Fibroblast of peridontal ligament (primary cell): ENCODE data around the gene GMPPA.

Experiments
- DNase-seq: peaks from one replicate; pipeline ENCODE4 v3.0.0-alpha.2; 2010; ENCODE audit errors: extremely low read depth

The GMPPA gene

DNA sequence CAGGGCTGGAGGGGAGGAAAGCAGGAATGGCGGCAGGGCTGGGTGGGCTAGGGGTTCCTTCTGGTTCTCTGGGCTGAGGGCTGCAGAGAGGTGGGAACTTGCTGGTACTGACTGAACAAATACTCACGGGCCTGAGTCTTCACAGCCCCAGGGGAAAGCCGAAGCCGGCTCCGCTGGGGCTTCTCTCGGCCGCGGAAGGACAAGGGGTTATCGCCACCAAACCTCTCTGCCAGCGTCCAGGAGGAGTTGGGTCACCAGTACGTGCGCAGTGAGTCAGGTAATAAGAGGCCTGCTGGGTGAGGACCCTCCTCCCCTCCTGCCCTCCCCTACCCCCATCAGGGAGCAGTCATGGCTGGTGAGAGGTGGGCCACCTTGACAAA, 13.5 kb upstream of the GMPPA start:
- no peak for DNase-seq

- DNase-seq, result no peak
Observed at GRCh38 chr2:219486380-219486959, 12.2 kb upstream of the GMPPA start.

DNA sequence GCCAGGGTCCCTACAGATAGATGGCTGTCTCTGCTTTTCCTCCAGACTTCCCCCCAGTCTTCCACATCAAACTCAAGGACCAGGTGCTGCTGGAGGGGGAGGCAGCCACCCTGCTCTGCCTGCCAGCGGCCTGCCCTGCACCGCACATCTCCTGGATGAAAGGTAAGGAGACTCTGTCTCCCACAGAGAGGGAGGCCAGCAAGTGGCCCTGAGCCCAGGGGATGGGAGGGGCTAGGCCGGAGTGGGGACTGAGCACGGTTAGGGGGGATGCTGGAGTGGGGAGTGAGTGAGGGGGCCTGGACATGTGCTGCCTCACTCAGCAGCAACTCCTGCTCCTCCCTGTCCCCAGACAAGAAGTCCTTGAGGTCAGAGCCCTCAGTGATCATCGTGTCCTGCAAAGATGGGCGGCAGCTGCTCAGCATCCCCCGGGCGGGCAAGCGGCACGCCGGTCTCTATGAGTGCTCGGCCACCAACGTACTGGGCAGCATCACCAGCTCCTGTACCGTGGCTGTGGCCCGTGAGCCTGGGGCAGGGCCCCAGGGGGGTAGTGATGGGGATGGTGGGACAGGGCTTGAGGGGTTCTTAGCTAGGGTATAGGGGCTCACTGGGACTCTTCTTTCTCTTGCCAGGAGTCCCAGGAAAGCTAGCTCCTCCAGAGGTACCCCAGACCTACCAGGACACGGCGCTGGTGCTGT, 10.4 kb upstream of the GMPPA start:
- DNase-seq, result no peak

DNA sequence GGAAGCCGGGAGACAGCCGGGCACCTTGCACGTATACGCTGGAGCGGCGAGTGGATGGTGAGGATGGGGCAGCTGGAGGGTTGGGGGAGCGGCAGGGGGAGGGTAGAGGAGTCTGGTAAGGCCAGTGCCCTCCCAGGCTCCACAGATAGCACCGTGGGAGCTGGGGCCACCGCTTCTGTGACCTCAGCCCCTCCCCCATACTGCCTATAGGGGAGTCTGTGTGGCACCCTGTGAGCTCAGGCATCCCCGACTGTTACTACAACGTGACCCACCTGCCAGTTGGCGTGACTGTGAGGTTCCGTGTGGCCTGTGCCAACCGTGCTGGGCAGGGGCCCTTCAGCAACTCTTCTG, 9.9 kb upstream of the GMPPA start:
- no peak for DNase-seq

- DNase-seq, result no peak
Observed at GRCh38 chr2:219489315-219489714, 9.4 kb upstream of the GMPPA start.

GRCh38 chr2:219490186-219490585, 8.5 kb upstream of the GMPPA start:
- no peak for DNase-seq

DNA sequence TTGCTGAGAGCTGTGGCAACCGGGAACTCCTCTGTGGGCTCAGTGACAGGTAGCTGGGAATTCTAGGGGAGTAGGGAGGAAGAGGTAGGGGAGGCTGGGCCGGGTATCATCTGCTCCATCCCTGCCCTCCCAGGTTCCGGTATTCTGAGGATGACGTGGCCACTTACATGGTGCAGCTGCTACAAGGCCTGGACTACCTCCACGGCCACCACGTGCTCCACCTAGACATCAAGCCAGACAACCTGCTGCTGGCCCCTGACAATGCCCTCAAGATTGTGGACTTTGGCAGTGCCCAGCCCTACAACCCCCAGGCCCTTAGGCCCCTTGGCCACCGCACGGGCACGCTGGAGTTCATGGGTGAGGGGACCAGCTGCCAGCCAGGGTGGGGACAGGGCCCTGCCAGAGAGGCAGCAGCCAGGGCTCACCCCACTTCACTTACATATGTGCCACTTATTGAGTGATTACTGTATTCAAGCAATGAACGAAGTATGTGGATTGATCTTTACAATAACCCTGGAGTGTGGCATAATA, 8.0 kb upstream of the GMPPA start:
- no peak for DNase-seq

GRCh38 chr2:219491278-219491963, 7.3 kb upstream of the GMPPA start:
- no peak for DNase-seq

GRCh38 chr2:219492575-219492974, 6.1 kb upstream of the GMPPA start:
- no peak for DNase-seq

DNA sequence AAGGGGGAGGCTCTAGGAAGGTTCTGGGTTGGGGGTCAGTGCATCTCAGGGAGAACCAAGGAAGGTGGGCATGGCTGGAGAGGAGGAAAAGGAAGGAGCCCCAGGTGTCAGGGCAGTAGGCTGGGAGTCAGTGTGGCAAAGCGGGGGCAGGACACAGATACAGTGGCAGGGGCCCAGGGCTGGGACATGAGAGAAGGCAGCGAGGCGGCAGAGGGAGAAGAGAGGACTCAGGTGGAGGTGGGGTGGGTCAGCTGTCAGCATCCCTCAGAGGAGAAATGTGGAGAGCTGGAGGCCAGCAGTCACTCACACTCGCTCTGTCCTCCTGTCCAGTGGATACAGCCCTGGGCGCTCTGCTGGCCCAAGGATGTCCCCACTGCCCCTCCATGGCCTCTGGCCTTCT, 5.6 kb upstream of the GMPPA start:
- DNase-seq, result no peak

- no peak for DNase-seq
Observed at GRCh38 chr2:219494952-219495530, 3.6 kb upstream of the GMPPA start.

DNA sequence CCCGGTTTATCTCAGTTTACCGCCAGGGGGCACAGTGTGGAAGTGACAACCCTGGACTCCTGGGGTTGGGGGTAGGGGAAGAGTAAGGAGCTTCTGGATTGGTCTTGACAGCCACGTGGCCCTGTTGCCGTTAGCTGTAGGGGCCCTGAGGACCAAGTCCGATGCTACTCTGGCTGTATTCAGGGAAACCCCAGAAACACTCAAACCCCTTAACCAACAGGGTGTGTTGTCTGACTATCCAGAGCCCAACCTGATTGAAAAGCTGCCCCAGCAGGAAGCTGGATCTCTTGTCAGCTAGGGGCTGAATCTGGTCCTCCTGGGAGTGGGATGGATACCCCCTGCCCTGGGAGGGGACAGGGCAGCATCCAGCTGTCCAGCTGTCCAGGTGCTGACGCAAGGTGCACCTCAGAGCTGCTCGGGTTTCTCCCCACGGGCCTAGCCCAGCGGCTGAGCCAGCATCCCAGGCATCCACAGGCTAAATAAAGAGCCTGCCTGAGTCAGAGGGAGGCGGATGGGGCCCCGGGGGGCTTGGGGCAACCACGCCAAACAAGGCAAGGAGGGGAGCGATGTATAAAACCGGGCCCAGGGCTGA, 3.1 kb upstream of the GMPPA start:
- DNase-seq, result peak; percentile 70

DNA sequence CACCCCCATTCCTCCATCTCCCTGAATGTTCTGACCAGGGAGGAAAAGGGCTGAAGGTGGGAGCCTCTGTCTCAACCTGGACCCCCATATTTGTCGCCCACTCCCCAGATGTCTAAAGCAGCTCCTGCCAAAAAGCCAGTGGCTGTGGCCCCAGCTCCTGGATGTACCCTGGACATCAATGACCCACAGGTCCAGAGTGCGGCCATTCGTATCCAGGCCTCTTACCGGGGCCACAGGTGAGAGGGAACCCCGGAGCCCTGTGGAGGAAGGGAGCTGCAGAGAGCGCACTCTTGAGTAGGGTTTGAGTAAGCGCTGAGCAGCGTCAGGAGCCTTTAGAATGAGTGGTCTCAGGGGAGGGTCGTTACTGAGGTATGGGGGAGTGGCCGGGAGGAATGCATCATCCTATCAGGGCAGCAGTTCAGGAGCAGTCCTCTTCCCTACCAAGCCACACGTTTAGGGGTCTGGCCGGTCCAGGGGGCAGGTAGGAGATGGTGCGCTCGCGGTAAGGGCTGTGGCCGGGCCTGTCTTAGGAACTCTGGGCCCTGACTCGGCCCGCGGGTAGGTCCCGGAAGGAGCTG, 2.4 kb upstream of the GMPPA start:
- DNase-seq, result no peak

DNA sequence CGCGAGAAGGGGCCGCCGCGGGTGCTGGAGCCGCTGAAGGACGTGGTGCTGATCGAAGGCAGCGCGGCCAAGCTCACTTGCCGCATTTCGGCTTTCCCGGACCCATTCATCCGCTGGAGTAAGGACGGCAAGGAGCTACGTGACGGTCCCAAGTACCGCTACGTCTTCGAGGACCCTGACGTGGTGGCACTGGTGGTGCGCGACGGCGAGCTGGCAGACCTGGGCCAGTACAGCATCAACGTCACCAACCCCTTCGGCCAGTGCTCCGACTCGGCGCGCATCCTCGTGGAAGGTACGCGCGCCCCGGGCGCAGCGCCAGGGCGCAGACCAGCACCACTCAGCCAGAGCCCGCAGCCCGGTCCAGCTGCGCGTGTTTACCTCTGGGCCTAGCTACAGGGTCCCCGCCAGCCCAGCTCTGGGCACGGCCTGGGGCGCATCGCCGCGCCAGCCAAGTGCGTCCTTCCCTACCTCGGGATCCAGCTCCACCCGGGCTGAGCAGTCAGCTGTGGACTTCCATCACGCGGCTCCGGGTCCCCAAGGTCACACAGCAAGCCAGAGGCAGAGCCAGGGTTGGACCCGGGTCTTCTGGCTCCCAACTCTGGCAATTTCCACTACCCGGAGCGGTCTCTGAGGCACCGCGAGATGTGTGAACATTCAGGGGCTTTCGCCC, 1.7 kb upstream of the GMPPA start:
- no peak for DNase-seq

DNA sequence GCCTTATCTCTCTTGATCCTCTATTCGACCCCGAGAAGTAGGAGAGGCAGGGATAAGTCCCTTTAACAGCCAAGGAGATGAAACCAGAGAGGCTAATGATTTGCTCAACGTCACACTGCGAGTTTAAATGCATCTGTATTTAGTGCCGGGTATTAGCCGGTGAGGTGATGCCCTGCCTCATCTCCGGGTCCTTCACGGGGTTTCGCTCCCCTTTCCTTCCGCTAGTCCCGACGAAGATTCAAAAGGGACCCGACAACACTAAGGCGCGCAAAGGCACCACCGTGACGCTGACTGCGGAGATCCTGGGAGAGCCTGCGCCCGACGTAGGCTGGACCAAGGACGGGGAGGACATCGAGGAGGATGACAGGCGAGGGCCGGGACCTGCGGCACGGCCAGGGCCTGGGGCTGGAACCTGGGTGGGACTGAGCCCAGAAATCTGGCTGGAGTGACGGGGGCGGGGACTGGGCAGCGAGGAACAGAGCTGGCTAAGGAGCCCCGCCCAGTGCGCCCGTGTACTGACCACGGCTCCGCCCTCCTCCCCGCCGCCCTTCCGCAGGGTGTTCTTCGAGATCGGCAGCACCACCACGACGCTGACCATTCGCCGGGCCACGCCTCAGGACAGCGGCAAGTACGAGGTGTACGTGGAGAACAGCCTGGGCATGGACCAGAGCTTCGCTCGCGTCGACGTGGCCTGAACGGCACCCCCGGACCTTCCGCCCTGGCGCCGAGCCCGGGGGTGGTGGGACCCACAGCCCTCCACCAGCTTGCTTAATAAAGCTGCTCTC, 1.0 kb upstream of the GMPPA start:
- DNase-seq, result peak; percentile 62

- DNase-seq, result no peak
Observed at GRCh38 chr2:219499058-219499307, 292 bp downstream of the GMPPA start.

DNA sequence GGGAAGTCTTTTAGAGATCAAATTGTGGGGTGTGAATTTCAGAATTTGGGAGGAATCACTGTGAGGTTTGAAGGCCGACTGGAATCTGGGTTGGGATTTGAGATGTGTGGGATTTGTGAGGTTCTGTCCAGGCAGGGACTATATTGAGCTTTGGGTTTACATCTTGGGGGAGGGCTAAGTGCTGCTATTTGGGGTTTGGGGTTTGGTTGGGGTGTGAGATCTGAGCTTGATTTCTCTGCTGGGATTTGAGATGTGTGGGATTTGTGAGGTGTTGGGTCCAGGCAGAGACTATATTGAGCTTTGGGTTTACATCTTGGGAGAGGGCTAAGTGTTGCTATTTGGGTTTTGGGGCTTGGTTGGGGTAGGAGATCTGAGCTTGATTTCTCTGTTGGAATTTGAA, 864 bp downstream of the GMPPA start:
- no peak for DNase-seq

- DNase-seq, result peak; percentile 29
Observed at GRCh38 chr2:219500135-219500534, 1.4 kb downstream of the GMPPA start.

- DNase-seq, result no peak
Observed at GRCh38 chr2:219501849-219502248, 3.2 kb downstream of the GMPPA start.

- no peak for DNase-seq
Observed at GRCh38 chr2:219502618-219503017, 3.9 kb downstream of the GMPPA start.

DNA sequence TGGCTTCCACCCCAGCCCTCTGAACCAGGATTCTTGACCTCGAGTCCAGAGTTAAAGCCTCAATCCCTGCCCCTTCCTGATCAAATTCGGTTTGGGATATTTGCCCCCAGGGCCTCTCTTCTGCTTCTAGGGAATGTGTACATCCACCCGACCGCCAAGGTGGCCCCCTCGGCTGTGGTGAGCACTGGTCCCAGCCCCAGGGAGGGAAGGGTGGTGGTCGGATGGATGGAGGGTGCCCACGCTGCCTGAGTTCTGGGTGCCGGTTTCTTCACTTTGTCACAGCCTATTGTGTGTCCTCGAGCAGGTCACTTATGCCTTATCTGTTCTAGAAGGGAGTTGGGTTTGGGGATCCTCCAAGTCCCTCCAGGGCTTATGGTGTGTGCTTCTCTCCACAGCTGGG, 6.9 kb downstream of the GMPPA start:
- DNase-seq, result no peak
